ENCODE results near the gene CLVS2.

Gene CLVS2

GRCh38 chr6:122977180-122977579 lies 18.9 kb upstream of the CLVS2 start:
- DNase-seq (ENCODE audit: low read depth, low spot score): no peak
- Histone ChIP-seq H3K9ac (ENCODE audit: insufficient read length, low read depth) (no peak overlapping the region), H3K4me3 (ENCODE audit: insufficient read length, low read depth) (no peak overlapping the region), H3K27me3 (ENCODE audit: insufficient read depth, insufficient read length) (no peaks in the 10 kb centered on the region), H3K4me1 (ENCODE audit: insufficient read depth, insufficient read length) (no peaks in the 10 kb centered on the region), H3K36me3 (ENCODE audit: insufficient read depth, insufficient read length, low read length) (no peaks in the 10 kb centered on the region), H3K9me3 (ENCODE audit: insufficient read depth, low read length) (no peaks in the 10 kb centered on the region)
- TF ChIP-seq ZNF274 (IDR thresholded peaks at IDR 0.05; ENCODE audit: low read depth, low read length): no peak
- no peak for TF ChIP-seq YY1 (IDR thresholded peaks at IDR 0.05; ENCODE audit: insufficient read depth, insufficient read length)
- no peak for TF ChIP-seq SUZ12 (IDR thresholded peaks at IDR 0.05; ENCODE audit: extremely low read depth, insufficient read depth, insufficient read length)

- H3K9me3 ChIP-seq (ENCODE audit: insufficient read depth, low read length): no peaks in the 10 kb centered on the region
- TF ChIP-seq YY1 (IDR thresholded peaks at IDR 0.05; ENCODE audit: insufficient read depth, insufficient read length) (no peak), ZNF274 (IDR thresholded peaks at IDR 0.05; ENCODE audit: low read depth, low read length) (no peak), SUZ12 (IDR thresholded peaks at IDR 0.05; ENCODE audit: extremely low read depth, insufficient read depth, insufficient read length) (no peak)
- H3K4me1 ChIP-seq (ENCODE audit: insufficient read depth, insufficient read length): no peaks in the 10 kb centered on the region
- no peak overlapping the region for H3K9ac ChIP-seq (ENCODE audit: insufficient read length, low read depth)
- DNase-seq (ENCODE audit: low read depth, low spot score): no peak
- H3K27me3 ChIP-seq (ENCODE audit: insufficient read depth, insufficient read length): no peaks in the 10 kb centered on the region
- H3K36me3 ChIP-seq (ENCODE audit: insufficient read depth, insufficient read length, low read length): no peaks in the 10 kb centered on the region
- H3K4me3 ChIP-seq (ENCODE audit: insufficient read length, low read depth): no peak overlapping the region
These were observed 11.6 kb upstream of the CLVS2 start for GRCh38 chr6:122984393-122984792.

GRCh38 chr6:122994256-122994655 lies 1.8 kb upstream of the CLVS2 start:
- H3K36me3 ChIP-seq (ENCODE audit: insufficient read depth, insufficient read length, low read length): no peaks in the 10 kb centered on the region
- H3K4me1 ChIP-seq (ENCODE audit: insufficient read depth, insufficient read length): no peaks in the 10 kb centered on the region
- H3K9me3 ChIP-seq (ENCODE audit: insufficient read depth, low read length): no peaks in the 10 kb centered on the region
- DNase-seq (ENCODE audit: low read depth, low spot score): no peak
- H3K27me3 ChIP-seq (ENCODE audit: insufficient read depth, insufficient read length): peaks cover 23% of the 10 kb centered on the region
- TF ChIP-seq SUZ12 (IDR thresholded peaks at IDR 0.05; ENCODE audit: extremely low read depth, insufficient read depth, insufficient read length) (no peak), YY1 (IDR thresholded peaks at IDR 0.05; ENCODE audit: insufficient read depth, insufficient read length) (no peak), ZNF274 (IDR thresholded peaks at IDR 0.05; ENCODE audit: low read depth, low read length) (no peak)
- no peak overlapping the region for H3K4me3 ChIP-seq (ENCODE audit: insufficient read length, low read depth)
- no peak overlapping the region for H3K9ac ChIP-seq (ENCODE audit: insufficient read length, low read depth)

- H3K9me3 ChIP-seq (ENCODE audit: insufficient read depth, low read length): no peaks in the 10 kb centered on the region
- H3K4me1 ChIP-seq (ENCODE audit: insufficient read depth, insufficient read length): no peaks in the 10 kb centered on the region
- no peak for TF ChIP-seq YY1 (IDR thresholded peaks at IDR 0.05; ENCODE audit: insufficient read depth, insufficient read length)
- TF ChIP-seq SUZ12 (IDR thresholded peaks at IDR 0.05; ENCODE audit: extremely low read depth, insufficient read depth, insufficient read length): no peak
- TF ChIP-seq ZNF274 (IDR thresholded peaks at IDR 0.05; ENCODE audit: low read depth, low read length): no peak
- H3K4me3 ChIP-seq (ENCODE audit: insufficient read length, low read depth): peak overlapping the region; percentile 71
- H3K36me3 ChIP-seq (ENCODE audit: insufficient read depth, insufficient read length, low read length): no peaks in the 10 kb centered on the region
- peaks cover 23% of the 10 kb centered on the region for H3K27me3 ChIP-seq (ENCODE audit: insufficient read depth, insufficient read length)
- H3K9ac ChIP-seq (ENCODE audit: insufficient read length, low read depth): no peak overlapping the region
- no peak for DNase-seq (ENCODE audit: low read depth, low spot score)
These were observed 915 bp downstream of the CLVS2 start for GRCh38 chr6:122996794-122997505.

GRCh38 chr6:122997541-122998150 lies 1.6 kb downstream of the CLVS2 start:
- no peaks in the 10 kb centered on the region for H3K4me1 ChIP-seq (ENCODE audit: insufficient read depth, insufficient read length)
- TF ChIP-seq SUZ12 (IDR thresholded peaks at IDR 0.05; ENCODE audit: extremely low read depth, insufficient read depth, insufficient read length) (no peak), ZNF274 (IDR thresholded peaks at IDR 0.05; ENCODE audit: low read depth, low read length) (no peak), YY1 (IDR thresholded peaks at IDR 0.05; ENCODE audit: insufficient read depth, insufficient read length) (no peak)
- H3K4me3 ChIP-seq (ENCODE audit: insufficient read length, low read depth): no peak overlapping the region
- no peaks in the 10 kb centered on the region for H3K36me3 ChIP-seq (ENCODE audit: insufficient read depth, insufficient read length, low read length)
- peaks cover 23% of the 10 kb centered on the region for H3K27me3 ChIP-seq (ENCODE audit: insufficient read depth, insufficient read length)
- H3K9ac ChIP-seq (ENCODE audit: insufficient read length, low read depth): no peak overlapping the region
- DNase-seq (ENCODE audit: low read depth, low spot score): no peak
- no peaks in the 10 kb centered on the region for H3K9me3 ChIP-seq (ENCODE audit: insufficient read depth, low read length)

- H3K27me3 ChIP-seq (ENCODE audit: insufficient read depth, insufficient read length): peaks cover 23% of the 10 kb centered on the region
- no peak overlapping the region for H3K9ac ChIP-seq (ENCODE audit: insufficient read length, low read depth)
- no peaks in the 10 kb centered on the region for H3K4me1 ChIP-seq (ENCODE audit: insufficient read depth, insufficient read length)
- no peaks in the 10 kb centered on the region for H3K9me3 ChIP-seq (ENCODE audit: insufficient read depth, low read length)
- DNase-seq (ENCODE audit: low read depth, low spot score): no peak
- H3K4me3 ChIP-seq (ENCODE audit: insufficient read length, low read depth): no peak overlapping the region
- H3K36me3 ChIP-seq (ENCODE audit: insufficient read depth, insufficient read length, low read length): no peaks in the 10 kb centered on the region
- TF ChIP-seq SUZ12 (IDR thresholded peaks at IDR 0.05; ENCODE audit: extremely low read depth, insufficient read depth, insufficient read length) (no peak), ZNF274 (IDR thresholded peaks at IDR 0.05; ENCODE audit: low read depth, low read length) (no peak), YY1 (IDR thresholded peaks at IDR 0.05; ENCODE audit: insufficient read depth, insufficient read length) (no peak)
These were observed 2.5 kb downstream of the CLVS2 start for GRCh38 chr6:122998403-122998975.

- Histone ChIP-seq H3K36me3 (ENCODE audit: insufficient read depth, insufficient read length, low read length) (no peaks in the 10 kb centered on the region), H3K4me1 (ENCODE audit: insufficient read depth, insufficient read length) (no peaks in the 10 kb centered on the region), H3K4me3 (ENCODE audit: insufficient read length, low read depth) (no peak overlapping the region), H3K9ac (ENCODE audit: insufficient read length, low read depth) (no peak overlapping the region), H3K27me3 (ENCODE audit: insufficient read depth, insufficient read length) (peaks cover 17% of the 10 kb centered on the region), H3K9me3 (ENCODE audit: insufficient read depth, low read length) (no peaks in the 10 kb centered on the region)
- TF ChIP-seq ZNF274 (IDR thresholded peaks at IDR 0.05; ENCODE audit: low read depth, low read length) (no peak), YY1 (IDR thresholded peaks at IDR 0.05; ENCODE audit: insufficient read depth, insufficient read length) (no peak), SUZ12 (IDR thresholded peaks at IDR 0.05; ENCODE audit: extremely low read depth, insufficient read depth, insufficient read length) (no peak)
- no peak for DNase-seq (ENCODE audit: low read depth, low spot score)
These were observed 4.3 kb downstream of the CLVS2 start for GRCh38 chr6:123000244-123000770.
